Measurements from ENCODE around the gene IGF2BP3.
A peak's percentile ranks its signal among the peaks of the same experiment; 100 is the strongest.

The IGF2BP3 gene

DNA sequence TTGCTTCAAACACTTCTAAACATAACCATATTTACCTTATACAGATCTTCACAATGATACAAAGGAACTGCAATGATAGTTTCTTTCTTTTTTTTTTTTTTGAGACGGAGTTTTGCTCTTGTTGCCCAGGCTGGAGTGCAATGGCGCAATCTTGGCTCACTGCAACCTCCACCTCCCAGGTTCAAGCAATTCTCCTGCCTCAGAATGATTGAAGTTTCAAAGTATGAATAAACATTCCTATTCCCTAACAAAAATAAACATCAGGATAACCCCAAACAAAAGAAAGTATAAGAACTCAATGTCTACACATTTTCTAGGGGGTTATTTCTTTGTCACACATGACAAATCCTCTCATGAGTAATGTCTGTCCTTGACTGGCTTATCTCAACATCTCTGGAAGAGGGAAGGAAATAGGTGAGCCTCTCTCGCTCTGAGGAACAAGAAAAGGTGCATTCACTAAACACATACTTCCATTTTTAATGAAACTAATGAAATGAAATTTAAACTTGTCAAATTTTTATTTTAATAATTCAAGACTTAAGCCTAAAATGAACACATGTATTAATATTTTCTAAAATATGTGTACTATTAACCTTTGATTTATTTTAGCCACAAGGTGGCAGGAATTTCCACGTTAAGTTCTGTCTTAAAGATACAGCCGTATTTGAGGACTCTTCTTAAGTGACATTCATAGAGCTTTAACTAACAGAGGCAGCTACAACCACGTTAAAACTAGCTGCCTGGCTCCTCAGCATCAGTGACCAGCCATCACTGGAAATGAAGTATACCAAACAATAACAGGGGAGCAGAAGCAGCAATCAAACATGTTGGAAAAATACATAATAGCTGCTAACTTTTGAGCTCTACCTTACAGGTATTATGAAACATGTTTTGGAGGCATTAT lies 112.8 kb downstream of the IGF2BP3 start (continued):
- TF ChIP-seq, protein P1, sequence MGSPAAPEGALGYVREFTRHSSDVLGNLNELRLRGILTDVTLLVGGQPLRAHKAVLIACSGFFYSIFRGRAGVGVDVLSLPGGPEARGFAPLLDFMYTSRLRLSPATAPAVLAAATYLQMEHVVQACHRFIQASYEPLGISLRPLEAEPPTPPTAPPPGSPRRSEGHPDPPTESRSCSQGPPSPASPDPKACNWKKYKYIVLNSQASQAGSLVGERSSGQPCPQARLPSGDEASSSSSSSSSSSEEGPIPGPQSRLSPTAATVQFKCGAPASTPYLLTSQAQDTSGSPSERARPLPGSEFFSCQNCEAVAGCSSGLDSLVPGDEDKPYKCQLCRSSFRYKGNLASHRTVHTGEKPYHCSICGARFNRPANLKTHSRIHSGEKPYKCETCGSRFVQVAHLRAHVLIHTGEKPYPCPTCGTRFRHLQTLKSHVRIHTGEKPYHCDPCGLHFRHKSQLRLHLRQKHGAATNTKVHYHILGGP (tag by site-specific recombination; IDR thresholded peaks at IDR 0.05) = 0 out of 2 replicates have a peak, but pooled peaks have one; percentile 17
- no peak for TF ChIP-seq ZBTB48 (tag by site-specific recombination; IDR thresholded peaks at IDR 0.05)
- 0 out of 2 replicates have a peak, but pooled peaks have one; percentile 16 for TF ChIP-seq ZBTB20 (tag by site-specific recombination; IDR thresholded peaks at IDR 0.05)
- TF ChIP-seq ZNF664 (tag by site-specific recombination; IDR thresholded peaks at IDR 0.05) = peak; percentile 87
- 0 out of 2 replicates have a peak, but pooled peaks have one; percentile 17 for TF ChIP-seq ZBTB11 (tag by site-specific recombination; conservative IDR thresholded peaks at IDR 0.05; ENCODE audit: low read depth)
- no peak for TF ChIP-seq ZNF280C (tag by site-specific recombination; IDR thresholded peaks at IDR 0.05)
- no peak for TF ChIP-seq ZNF639 (tag by site-specific recombination; IDR thresholded peaks at IDR 0.05)
- peak; percentile 74; the same call in 1 of the 2 replicates for TF ChIP-seq MEIS1 (CRISPR knock-in tag; IDR thresholded peaks at IDR 0.05; ENCODE audit: borderline replicate concordance)
- no peak for TF ChIP-seq ZNF19 (tag by site-specific recombination; IDR thresholded peaks at IDR 0.05; ENCODE audit: low read depth)
- no peak for TF ChIP-seq ZNF768 (tag by site-specific recombination; IDR thresholded peaks at IDR 0.05)
- TF ChIP-seq ZFP3 (tag by site-specific recombination; IDR thresholded peaks at IDR 0.05; ENCODE audit: low read depth) = no peak
- no peak for TF ChIP-seq GLIS2 (tag by site-specific recombination; IDR thresholded peaks at IDR 0.05)
- TF ChIP-seq ZNF510 (tag by site-specific recombination; IDR thresholded peaks at IDR 0.05; ENCODE audit: insufficient replicate concordance) = no peak
- 0 out of 2 replicates have a peak, but pooled peaks have one; percentile 10 for TF ChIP-seq SP3 (tag by site-specific recombination; IDR thresholded peaks at IDR 0.05)
- no peak for TF ChIP-seq ZNF214 (tag by site-specific recombination; IDR thresholded peaks at IDR 0.05; ENCODE audit: borderline replicate concordance)
- peak; percentile 28; the same call in 1 of the 2 replicates for TF ChIP-seq ZBTB17 (tag by site-specific recombination; IDR thresholded peaks at IDR 0.05)
- TF ChIP-seq ZNF366 (tag by site-specific recombination; conservative IDR thresholded peaks at IDR 0.05) = 0 out of 2 replicates have a peak, but pooled peaks have one; percentile 39
- 0 out of 2 replicates have a peak, but pooled peaks have one; percentile 15 for TF ChIP-seq FEZF1 (tag by site-specific recombination; IDR thresholded peaks at IDR 0.05)
- peak; percentile 66 for TF ChIP-seq ZNF654 (tag by site-specific recombination; IDR thresholded peaks at IDR 0.05; ENCODE audit: low read depth)
- TF ChIP-seq, protein P2, sequence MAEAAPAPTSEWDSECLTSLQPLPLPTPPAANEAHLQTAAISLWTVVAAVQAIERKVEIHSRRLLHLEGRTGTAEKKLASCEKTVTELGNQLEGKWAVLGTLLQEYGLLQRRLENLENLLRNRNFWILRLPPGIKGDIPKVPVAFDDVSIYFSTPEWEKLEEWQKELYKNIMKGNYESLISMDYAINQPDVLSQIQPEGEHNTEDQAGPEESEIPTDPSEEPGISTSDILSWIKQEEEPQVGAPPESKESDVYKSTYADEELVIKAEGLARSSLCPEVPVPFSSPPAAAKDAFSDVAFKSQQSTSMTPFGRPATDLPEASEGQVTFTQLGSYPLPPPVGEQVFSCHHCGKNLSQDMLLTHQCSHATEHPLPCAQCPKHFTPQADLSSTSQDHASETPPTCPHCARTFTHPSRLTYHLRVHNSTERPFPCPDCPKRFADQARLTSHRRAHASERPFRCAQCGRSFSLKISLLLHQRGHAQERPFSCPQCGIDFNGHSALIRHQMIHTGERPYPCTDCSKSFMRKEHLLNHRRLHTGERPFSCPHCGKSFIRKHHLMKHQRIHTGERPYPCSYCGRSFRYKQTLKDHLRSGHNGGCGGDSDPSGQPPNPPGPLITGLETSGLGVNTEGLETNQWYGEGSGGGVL (tag by site-specific recombination; IDR thresholded peaks at IDR 0.05) = 0 out of 2 replicates have a peak, but pooled peaks have one; percentile 22
- TF ChIP-seq ZNF843 (tag by site-specific recombination; IDR thresholded peaks at IDR 0.05) = peak; percentile 50; the same call in 1 of the 2 replicates
- no peak for TF ChIP-seq ZNF558 (tag by site-specific recombination; IDR thresholded peaks at IDR 0.05)

Data from HEK293 (cell line).